Stimulated activated CD8-positive, alpha-beta memory T cell treated with anti-CD3 and anti-CD28 coated beads, Interleukin-2, amount 100 ng/mL, for 1 hour (primary cell): ENCODE measurements around the gene PLA2G4A.

Experiments
- DNase-seq, 2 donors: peaks; one replicate each; pipeline ENCODE4 v3.0.0-alpha.2; 2020; ENCODE audit warnings: low read depth in 2 of 2

The PLA2G4A gene

DNA sequence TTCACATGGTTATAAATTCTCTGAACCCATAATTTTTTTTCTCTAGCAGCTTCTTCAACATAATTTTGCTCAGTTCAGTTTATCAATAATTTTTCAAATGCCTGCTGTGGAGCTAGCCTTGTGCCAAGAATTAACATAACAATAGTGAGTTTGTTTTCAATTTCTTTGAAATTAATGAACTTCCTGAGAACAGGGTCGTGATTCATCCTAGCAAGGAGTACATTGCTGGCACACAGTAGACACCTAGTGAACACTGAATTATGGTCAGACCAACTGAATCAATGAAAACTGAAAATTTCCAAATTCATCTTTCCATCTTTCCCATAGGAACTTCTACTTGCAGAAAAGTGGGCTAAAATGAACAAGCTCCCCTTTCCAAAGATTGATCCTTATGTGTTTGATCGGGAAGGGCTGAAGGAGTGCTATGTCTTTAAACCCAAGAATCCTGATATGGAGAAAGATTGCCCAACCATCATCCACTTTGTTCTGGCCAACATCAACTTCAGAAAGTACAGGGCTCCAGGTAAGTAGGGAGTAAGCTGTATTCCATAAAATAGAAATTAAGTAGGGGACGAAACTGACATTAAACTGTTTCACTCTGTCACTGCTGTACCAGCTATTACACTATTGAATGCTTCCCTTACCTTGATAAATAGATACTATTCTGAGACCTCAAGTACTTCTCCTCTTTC is 148.7 kb downstream of the PLA2G4A start:
- no peak for DNase-seq

DNA sequence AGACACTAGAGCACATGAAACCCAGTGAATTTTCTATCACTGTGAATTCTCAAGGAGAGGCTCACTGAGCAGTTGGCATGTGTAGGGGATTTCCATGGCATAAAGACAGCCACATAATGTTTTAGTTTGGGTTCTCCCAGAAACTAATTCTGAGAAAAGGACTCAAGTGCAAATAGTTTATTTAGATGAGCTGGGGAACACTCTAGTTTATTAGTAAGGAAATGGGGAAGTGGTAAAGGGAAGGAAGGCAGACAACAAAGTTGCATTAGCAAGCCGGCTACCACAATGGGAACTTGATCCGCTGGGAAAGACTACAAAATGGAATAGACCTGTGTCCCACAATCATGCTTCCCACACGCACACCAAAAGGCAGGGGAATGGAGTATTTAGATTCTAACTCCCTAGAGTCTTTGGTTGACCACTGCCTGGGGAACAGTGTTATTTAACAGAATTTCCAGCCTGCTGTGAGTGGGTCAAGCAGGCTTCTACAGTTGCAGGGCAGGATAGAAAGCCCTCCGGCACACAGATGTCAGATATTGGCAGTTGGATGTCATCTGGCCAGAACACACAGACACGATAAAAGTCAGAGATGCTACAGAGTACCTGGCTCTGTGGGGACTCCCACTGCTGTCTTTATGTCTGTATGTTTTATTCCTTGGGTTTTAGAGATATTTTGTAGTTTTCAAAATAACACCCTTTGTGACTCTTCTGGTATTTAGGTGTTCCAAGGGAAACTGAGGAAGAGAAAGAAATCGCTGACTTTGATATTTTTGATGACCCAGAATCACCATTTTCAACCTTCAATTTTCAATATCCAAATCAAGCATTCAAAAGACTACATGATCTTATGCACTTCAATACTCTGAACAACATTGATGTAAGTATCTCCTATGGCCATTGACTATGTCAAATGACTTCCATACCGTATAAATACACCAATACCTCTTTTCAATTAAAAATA is 150.1 kb downstream of the PLA2G4A start:
- DNase-seq = no peak

DNA sequence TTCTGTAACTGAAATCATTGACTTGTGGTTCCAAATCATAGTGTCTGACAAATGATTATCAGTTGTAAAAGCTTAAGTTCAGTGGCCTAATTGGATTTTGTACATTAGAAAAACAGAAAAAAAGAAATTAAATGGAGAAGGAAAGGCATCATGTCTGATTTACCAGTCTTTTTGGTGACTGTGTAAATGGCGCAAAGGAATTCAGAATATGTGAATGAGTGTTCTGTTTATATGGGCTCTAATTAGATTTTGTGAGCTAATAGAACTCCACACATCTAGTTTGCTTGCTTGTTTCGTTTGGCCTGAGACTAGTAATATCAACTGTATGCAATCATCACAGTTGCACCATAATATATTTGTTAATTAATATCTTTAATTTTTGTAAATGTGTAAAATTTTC is 151.7 kb downstream of the PLA2G4A start:
- no peak for DNase-seq

DNA sequence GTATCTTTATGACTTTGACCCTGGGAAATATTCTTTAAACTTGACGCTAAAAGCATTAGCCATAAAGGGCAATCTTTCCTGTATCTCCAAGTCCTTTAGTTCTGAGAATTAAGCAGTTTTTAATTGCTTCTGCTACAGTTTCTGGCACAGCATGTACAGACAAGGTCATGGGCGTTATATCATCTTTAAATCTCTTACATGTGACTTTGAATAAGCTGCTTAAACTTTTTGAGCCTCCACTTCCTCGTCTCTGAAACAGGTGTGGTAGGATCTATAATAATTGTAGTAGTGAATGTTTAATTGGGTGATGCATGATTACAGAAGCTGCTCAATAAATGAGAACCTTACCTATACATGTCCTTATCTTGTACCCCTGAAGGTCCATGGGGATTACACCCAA is 153.4 kb downstream of the PLA2G4A start:
- no peak for DNase-seq

DNA sequence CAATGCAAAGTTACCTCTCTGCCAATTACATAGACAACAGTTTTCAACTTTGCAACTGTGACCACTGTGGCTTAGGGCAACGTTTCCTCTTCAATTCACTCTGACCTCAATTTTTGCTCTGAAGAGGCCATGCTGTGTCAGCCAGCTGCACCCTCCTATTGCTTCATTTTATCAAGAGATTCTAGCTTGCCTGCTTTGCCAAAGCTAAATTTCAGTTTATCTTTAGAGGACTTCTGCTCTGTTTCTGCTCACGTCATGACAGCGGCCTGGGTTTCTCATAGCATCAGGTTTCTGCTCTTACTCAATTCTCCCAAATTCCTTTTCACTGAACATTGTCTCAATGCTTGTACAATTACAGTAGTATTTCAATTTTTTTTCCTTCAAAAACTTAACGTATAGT is 154.6 kb downstream of the PLA2G4A start:
- DNase-seq = no peak

DNA sequence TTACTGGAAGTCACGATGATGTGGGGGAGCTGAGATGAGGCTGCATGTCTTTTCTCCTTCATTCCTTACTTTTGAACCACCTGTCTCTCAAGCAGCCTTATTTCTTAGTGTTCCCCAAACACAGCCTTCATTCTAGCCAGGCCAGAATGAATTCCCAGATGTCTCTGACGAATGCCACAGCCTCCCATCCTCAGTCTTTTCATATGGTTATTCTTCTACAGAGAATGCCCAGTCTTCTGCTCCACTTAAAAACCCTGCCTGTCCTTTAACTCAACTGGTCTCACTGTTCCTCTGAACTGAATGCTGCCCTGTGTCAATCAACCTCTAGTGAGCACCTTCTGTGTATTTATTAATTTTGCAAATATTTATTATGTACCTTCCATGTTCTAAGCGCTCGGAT is 156.2 kb downstream of the PLA2G4A start:
- no peak for DNase-seq

DNA sequence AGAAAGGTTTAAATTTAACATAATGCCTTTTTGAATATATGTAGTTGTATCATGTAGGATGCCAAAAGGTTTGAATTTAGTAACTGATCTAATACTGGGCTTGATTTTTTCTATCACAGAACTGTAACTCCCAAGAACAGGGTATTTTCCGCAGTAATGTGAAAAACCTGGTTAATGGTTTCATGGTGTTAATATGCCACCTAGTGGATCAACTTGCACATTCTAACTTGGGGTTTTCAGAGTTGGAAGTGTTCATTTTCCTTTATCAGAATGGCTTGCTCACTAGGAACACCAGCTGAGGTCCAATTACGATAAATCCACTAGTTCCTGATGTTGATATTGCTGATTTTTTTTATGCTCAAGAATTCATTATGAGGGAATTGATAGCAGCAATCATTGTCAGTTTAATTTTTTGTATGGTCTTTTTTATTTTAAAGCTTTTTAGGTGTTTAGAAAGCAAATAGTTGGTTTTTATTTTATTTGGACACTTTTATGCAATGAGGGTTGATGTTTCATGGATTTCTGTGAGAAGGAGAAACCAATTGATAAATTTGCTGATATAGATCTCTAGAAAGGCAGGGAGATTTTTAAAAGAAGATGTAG is 157.2 kb downstream of the PLA2G4A start:
- no peak for DNase-seq

DNA sequence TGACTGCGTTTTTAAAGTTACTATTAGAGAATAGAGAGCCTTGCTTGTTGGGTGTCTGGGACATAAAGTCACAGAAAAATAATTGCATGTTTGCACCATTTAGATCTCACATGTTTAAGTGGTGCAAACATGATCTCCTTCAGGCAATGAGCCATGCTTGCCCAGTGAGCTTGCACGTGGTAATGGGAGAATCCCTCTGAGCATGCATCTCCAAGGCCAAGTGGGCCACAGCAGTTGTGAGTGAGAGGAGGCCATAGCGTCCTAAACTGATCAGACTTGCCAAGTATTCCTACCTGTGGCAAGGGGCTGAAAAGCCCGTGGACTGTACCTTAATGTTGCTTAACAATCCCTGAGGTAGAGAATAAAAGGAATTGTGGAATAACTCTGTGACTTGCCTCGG is 158.3 kb downstream of the PLA2G4A start:
- DNase-seq = no peak

DNA sequence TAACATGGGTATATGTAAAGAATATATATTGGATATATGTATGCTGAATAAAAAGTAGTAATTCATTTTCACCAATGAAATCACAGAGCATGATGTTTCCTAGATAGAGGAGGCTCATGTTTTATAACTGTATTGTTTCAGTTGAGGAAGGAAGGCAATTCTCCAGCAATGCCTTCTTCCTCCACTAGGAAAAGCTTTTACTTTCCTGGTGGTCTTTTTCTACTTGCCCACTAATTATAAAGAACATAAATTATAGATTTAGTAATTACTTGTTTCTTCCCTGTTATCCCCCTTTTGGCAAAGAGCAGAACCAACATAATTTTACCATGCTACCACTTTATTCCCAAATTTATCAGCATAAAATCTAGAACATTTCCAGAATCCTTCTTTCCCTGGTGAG is 159.0 kb downstream of the PLA2G4A start:
- DNase-seq = no peak

DNA sequence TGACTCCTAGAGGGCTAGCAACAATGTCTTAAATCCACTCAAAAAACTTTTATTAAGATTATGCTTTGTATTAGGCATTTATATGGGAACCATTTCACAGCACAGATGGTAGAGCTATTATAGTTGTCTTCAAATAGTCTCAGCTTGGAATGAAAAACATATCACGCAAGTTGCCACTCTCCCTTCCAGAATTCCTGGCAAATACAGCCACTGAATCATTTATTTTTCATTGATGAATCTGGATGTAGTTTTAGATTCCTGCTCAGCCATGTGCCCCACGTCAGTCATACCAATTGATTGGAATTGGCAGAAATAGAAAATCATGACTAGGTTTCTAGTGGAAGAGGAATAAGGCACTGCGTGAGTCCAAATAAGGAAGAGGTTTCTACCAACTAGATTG is 165.2 kb downstream of the PLA2G4A start:
- no peak for DNase-seq

DNA sequence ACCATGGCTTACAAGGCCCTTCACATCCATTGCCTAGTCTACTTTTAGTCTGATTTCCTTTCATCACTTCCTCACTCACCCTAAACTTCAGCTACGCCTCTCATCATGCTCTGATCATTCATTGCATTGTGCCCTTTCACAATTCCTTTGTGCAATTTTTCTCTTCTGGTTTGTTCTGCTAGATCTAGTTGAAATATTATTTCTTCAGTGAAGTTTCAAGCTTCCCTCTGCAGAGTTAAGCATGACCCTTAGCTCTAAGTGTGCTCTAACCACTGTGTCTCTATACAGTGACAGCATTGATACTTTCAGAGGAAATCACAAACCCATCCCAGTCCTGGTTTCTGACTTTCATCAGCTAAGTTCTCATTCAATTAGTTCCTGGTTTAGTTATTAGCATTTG is 166.1 kb downstream of the PLA2G4A start:
- DNase-seq = no peak

DNA sequence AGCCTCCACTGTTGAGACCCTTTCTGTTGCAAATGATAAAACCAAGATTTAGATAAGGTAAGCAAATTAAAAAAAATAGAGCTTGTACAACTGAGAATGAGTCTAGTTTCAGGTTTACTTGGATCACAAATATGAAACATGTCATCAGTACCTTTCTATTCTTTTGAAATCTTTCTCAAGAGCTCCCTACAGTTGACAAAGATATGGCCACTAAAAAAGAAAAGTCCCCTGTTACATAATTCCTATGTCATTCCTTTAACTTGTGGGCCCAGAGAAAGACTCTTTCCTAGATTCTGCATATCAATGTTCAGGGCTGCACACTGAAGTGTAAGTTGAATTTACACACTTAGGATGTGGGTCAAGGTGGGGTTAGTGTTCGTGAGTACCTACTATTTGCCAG is 168.1 kb downstream of the PLA2G4A start:
- DNase-seq = no peak

DNA sequence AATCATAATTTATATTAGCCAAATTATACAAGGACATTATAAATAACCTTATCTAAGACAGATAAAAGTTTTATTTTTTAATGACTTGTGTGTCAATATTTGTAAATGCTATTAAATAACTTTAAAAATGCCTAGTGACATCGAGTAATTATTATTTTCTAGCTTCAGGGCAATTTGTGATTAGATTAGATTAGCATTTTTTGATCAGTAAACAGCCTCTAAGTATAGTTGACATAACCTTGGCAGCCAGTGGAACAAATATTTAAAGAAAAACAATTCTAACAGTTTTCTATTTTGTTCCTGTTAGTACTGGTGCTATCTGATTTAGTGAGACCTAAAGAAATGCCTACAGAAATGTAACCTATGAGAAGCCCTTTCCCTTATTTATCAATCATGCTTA is 169.1 kb downstream of the PLA2G4A start:
- DNase-seq = no peak

DNA sequence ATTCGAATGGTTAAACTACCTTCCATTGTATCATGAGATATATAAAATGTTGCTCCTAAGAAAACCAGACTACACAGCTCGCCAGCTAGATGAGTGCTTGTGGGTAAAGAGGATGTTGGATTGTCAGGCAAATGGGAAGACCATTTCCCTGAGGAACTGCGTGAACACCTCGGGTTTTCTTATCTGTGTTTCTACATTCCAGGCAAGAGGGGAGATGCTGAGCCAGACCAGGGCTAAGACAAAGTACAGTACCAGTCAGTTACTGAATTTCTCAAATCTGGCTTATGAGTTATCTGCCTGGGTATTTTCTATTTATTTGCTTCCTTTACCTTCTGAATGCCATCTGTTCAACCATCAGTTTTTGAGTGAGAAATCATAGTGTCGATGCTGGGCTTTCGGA is 170.8 kb downstream of the PLA2G4A start:
- DNase-seq = no peak

DNA sequence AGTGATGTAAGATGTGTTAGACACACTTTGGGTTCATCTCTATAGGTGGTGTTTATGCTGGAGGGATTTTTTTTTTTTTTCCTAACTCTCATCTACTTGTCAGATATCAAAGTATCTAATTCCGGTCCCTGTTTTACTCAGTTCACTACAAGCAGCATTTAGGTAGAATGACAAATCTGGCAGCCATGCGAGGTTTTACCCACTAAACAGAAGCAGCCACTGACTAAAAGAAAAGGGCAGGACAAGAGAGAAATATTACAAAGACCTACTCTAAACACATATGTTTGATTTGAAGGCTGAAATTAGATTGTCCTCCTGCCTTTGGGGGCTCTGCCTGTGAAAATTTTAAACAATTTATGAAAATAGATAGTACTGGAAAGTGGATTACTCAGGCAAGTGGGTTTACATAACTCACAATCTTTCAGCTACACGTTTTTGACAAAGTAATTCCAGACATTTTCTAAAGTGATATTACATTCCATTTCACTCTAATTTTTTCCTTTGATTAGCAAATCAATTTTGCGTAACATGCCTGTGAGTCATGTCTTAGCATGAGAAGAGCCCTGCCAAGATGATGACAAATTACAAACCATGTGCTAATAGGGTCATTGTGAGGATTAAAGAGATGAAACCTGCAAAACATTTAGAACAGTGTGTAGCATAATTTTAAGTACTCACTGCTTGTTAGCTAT is 172.6 kb downstream of the PLA2G4A start:
- no peak for DNase-seq

DNA sequence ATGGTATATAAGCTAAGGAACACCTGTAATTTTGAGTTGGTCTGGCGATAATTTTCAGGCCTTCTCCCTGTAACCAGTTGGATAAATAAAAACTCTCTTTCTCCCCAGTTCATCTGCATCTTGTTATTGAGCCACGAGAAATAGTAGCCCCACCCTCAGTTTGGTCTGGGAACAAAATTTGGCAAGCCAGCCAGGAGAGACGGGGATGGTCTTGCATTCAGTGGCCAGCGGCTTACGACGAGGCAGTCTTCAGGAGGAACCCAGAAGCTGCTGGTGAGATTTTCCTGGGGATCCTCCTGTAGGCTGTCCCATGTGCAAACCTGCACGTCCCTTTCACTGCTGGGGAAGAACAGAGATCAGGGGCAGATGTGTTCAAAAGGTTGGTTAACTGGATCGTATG is 174.6 kb downstream of the PLA2G4A start:
- no peak for DNase-seq

DNA sequence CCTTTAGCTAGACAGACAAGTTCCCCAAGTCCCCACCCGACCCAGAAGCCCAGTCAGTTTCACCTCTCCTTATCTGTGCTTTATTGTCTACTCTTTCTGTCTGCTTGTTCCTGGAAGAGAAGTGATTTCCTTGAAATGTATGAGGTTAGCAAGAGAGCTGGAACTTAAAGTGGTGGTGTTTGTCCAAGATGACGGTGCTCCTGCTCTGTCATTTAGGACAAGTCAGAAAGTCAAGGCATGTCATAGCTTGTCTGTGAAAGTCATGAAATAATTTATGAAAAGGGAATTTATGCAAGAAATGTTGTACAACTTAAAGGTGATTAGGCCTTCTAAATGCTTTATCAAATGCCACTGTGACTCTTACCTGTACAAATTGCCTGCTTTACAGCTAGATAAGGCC is 178.1 kb downstream of the PLA2G4A start:
- no peak for DNase-seq

DNA sequence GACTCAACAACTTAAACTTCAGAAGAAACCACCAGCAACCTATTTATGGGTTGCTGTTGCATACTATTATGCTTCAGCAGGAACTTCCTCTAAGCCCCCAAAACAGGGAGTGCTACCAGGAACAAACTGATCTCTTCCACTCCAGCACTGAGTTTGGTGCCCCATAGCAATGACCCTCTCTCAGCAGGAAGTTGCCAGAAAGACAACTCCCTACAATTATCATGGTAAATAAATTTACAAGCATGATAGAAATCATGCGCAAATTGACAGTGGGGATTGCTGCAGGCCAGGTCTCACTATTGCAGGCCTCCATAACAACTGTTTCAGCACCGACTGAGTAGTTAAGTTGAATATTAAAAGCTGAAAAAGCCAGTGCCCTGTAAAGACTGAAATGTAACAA is 180.6 kb downstream of the PLA2G4A start:
- no peak for DNase-seq

DNA sequence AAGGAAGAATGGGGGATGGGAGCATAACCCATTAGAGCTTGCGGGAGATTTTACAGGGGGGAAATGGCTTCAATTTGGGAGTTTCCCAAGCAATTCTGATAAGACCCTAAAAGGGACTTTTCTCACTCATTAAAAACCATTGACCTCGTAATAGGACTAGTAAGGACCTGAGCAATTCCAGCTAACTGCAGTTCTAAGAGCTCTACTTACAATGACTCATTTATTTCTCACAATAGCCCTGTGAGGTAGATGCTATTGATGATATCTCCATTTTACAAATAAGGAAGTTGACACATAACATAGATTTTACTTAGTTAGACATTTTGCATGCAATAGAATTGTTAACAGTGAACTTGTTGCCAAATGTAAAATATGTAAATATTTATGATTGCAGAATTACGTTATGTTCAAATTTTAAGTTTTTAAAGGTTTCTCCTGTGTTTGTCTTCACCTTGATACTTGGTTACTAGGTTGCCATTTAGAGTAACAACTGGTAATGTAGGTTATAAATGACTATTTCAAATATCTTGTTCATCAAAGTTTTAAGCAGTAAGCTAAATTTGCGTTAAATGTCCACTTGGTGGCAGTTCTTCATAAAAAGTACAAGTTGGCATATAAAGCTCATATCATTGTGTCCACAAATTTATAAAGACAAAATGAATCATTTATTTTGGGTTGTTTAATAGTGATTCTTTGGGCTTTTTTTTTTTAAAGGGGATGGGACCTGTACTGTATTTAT is 182.0 kb downstream of the PLA2G4A start:
- DNase-seq = no peak

DNA sequence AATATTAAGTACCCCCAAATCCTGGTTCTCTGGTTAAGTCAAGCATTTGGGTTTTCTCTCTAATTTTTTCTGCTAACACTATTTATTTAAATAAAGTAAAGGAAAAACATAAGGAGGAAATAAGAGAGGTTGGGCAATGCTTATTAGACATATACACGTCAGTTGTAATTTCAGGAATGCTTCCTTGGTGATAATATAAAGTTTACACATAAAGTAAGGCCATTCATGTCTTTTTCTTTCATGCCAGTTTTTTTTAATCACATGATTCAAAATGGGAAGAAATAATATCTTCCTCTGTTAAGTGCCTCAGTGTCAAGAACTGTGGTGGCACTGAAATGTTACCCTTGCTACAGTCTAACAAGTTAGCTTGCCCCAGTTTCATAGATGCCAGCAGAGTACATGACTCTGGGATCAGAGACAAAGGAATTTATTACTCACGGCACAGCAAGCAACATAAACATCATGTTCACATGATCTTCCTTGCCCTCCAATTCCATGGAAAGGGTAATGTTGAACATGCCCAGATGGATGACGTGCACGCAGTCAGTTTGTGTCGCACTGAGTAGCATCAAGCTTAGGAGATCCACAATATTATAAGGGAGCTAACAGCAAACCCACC is 184.9 kb downstream of the PLA2G4A start:
- no peak for DNase-seq

DNA sequence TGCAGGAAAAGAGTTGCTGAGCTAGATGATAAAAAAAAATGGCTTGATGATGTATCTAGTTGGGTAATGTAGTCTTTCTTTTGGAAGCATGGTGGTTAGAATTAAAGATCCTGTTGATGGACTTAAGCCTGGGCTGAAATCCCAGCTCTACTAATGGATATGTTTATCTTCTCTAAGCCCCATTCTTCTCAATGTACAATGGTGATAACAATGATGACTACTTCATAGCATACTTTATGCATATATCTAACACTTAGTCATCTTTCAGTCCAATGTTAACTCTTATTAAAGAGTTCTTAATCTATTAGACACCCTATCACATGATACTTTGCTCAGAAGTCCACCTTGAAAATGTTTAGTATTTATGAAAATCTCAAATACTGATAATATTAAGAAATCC is 189.5 kb downstream of the PLA2G4A start:
- DNase-seq = no peak
